ENCODE results near the gene ANKRD16.
"Not testable (repeated sequence)": the region's sequence is repeated elsewhere in the genome, so short reads cannot be mapped to it uniquely, and the experiment has no call there.

The ANKRD16 gene

DNA sequence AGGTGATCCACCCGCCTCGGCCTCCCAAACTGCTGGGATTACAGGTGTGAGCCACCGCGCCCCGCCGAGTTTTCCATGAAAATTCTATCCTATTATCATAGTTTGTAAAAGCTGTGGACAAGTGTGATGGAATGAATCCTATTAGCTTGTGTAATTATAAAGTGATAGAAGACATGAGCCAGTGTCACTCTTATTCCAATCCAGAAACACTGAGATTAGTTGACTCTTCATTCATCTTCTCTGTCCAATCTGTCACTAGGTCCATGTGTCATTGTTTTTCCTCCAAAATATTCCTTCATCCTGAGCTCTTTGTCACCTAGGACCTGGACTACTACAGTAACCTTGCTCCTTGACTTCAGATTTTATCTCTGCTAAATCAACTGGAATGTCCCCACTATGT, 13.9 kb upstream of the ANKRD16 start:
- no peak for DNase-seq (ENCODE audit: low read depth)

DNA sequence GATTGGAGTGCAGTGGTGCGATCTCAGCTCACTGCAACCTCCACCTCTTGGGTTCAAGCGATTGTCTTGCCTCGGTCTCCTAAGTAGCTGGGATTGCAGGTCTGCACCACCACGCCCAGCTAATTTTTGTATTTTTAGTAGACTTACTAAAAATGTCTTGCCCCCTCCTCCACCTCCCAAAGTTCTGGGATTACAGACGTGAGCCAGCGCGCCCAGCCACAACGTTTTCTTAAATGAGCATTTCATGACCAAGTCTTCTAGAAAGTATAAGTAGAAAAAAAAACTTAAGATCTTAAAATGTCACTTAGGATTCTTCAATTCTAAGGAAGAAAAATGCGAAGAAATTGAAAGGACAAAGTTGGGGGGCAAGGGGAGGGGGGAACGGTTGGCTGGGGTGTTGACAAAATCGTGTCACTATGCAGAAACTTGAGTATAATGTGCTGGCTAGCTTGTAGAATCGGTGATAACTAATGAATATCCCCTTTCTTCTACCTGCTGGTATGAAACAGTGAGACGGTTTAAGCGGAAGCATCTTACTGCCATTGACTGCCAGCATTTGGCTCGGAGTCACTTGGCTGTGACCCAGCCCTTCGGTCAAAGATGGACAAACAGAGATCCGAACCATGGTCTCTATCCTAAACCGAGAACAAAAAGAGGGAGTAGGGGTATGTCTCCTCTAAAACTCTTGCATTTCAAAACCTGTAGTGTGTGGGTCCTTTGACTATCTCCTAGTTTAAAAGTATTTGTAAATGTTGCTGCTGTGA, 13.0 kb upstream of the ANKRD16 start:
- DNase-seq (ENCODE audit: low read depth): no peak

DNA sequence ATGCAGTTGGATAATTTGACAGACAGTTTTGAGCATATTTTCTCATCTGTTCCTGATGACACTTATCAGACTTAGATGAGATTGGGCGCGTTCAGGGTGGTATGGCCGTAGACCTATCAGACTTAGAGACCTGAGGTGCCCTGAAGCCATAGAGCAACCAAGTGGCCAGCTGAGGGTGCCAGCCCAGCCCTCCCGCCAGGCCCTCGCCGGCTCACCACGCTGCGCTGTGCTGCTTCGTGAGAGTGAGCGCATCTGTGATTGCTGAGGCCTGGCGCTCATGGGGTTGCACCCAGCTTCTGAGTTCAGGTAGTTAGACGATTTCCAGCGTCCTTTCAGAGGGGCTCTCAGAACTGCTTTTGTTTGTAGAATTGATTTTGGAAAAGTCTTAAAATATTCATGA, 10.6 kb upstream of the ANKRD16 start:
- DNase-seq (ENCODE audit: low read depth): no peak

DNA sequence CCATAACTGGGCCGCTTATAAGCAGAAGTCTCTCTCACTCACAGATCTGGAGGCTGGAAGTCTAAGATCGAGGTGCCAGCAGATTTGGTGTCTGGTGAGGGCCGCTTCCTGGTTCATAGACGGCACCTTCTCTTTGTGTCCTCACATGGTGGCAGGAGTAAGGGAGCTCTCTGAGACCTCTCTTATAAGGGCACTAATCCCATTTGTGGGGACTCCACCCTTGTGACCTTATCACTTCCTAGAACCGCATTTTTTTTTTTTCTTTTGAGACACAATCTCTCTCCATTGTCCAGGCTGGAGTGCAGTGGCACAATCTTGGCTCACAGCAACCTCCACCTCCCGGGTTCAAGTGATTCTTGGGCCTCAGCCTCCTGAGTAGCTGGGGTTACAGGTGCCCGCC, 8.5 kb upstream of the ANKRD16 start:
- no peak for DNase-seq (ENCODE audit: low read depth)

DNA sequence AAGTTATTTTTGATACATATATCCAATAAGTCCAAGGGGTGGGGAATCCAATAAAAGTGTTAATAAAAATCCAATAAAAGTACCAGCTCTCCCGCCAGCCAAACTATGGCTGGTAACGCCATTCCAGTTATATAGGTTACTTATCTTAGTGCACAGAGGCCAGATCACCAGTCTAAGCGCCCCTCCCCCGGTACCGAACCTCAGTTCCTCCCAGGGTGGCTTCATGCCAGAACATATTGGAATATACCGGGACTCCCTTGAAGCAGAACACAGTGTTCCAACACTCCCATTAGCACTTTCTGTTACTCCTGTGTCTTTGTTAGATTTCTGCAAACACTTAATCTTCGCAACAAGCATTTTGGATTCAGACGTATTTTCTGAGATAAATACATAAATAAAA, 7.8 kb upstream of the ANKRD16 start:
- DNase-seq (ENCODE audit: low read depth): no peak

DNA sequence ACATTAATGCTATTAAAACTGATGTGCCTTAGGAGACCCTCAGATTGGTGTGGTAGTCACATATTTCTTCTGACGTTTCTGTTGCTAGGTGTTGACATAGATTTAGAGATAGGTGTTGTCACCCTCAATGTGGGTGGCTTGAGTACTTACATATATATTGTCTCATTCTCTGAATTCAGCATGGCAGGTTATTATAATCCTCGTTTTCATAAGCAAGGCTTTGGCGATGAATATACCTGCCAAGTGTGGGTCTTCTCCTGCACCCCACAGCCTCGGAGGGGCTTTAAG, 7.3 kb upstream of the ANKRD16 start:
- no peak for DNase-seq (ENCODE audit: low read depth)

DNA sequence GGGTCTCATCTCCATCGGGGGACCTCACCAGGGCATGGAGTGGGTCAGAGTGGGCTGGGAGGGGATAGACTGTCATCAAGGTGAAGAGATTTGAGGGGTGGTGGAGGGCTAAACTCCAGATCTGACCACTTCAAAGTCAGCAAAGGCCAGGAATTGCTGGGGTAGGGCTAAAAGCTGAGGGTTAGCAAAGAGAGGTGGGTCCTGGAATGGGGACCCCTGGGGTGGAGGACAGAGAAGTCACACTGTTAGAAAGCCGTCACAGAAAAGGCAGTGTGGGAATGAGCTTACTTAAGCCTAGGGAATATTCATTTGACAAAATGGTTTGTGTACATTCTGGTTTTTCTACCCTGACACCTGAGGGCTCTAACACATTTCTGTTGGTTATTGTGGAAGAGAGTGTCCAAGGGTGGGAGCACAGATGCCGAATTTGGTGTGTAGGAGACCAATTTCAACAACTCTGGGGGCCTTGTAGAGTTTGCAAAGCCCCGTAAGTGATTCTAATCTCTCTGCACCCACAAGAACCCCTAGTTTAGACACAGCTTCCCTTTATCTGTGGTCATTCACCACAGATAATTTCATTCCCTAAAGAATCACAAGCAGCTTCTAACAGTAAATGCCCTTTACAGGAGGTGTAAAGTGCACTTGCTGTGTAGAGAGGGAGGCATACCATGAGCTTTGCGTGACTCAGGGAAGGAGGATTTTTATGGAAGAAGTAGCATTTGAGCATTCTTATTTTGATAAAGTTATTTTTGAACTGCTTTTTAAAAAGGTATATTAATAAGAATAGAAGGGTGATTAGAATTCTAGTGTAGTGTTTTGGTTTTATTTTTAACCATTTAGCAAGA, 6.7 kb upstream of the ANKRD16 start:
- DNase-seq (ENCODE audit: low read depth): no peak

DNA sequence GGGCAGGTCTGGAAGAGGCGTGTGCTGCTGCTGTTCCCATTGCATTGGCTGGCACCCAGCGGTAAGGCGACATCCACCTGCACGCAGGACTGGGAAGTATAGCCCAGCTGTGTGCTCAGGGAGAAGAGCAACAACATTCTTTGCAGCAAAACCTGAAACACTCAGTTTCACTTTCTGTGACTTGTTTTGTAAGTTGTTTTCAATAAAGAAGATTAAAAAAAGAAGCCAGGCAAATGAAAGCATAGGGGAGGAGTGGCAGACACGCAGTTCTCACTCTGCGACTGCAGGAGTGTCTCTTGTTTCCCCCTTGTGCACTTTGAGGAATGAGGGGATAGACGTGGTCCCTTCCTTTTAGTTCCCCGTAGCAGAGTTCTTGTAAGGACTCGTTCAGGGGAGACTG, 6.1 kb upstream of the ANKRD16 start:
- no peak for DNase-seq (ENCODE audit: low read depth)

DNA sequence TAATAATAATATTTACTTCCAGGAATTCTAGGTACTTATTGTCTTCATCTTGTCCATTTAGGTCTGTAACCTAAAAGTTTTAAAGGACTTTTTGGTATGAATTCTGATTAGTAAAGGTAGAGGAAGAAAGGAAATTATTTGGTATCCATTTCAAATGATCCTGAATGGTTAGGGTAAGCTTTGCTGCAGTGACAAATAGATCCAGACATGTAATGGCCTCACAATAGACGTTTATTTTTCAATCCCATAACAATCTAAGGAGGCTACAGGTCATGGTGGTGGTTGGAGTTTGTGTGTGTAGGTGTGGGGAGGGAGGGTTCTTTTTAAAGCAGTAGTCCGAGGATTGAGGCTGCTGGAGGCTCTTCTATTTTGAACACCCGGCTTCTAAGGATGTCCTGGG, 5.7 kb upstream of the ANKRD16 start:
- no peak for DNase-seq (ENCODE audit: low read depth)

DNA sequence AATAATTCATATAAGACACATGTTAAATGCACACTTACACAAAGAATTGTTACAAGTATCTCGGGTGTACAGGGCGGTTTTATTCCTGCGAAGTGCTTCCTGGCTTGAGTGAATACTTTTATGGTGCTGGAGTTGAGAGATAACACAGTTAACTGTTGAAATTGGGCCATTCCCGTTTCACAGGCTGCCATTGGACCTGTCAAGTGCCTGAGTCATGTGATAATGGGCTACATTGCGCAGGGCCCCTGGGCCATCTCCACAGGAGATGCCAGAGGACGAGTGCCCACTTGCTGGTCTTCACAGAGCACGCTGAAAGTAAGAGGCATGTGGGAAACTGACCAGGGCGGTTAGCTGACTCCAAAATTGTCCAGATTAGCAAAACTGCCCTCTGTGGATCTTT, 5.2 kb upstream of the ANKRD16 start:
- DNase-seq (ENCODE audit: low read depth): no peak

DNA sequence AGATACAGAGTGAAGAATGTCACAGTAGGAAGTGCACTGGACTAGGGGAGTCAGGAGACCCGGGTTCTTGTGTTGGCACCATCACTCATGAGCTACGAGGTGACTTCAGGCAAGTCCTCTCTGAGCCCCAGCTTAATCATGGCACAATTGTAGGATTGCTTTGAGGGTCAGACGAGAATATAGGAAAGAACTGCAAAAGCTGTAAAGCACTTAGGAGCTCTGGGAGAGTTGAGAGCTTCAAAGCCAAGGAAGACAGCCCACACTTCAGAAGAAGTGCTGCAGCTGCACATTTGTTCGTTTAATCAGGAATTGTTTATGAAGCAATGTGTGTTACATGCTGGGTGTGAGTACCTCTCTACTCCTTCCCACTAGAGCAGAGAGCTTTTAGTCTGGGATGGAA, 4.7 kb upstream of the ANKRD16 start:
- DNase-seq (ENCODE audit: low read depth): no peak

DNA sequence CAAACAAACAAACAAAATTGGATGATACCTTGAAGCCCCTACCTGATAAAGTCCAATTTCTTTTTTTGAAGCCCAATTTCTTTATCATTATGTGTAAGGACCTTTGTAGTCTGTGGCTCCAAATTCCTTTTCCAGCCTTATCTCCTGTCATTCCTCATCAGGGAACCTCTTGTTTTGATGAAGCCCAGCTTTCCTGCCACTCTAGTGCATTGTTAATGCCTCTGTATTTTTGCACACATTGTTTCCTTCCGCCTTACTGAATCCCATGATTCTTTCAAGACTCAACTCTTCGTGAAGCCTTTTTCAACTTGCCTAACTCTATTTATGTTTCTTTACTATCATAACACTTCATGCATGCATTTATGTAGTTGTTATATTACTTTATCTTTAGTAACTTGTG, 3.6 kb upstream of the ANKRD16 start:
- DNase-seq (ENCODE audit: low read depth): no peak

DNA sequence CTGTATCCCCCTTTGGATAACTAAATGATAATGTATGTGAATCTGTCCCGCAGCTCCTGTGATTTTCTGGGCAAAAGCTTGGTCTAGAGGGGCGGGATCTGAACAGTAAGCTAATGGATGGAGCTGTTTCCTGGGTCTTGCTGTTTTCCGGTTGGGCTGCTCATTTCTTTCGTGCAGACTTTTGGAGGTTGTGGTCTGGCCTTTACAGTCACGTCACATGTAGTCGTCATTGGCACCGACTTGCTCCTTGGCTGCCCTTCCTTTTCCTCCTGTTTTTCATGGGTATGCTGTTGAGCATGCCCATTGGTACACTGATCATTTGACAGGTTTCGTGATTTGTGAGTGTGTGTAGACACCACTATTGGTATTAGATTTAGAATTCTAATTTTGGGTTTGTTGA, 2.3 kb upstream of the ANKRD16 start:
- no peak for DNase-seq (ENCODE audit: low read depth)

DNA sequence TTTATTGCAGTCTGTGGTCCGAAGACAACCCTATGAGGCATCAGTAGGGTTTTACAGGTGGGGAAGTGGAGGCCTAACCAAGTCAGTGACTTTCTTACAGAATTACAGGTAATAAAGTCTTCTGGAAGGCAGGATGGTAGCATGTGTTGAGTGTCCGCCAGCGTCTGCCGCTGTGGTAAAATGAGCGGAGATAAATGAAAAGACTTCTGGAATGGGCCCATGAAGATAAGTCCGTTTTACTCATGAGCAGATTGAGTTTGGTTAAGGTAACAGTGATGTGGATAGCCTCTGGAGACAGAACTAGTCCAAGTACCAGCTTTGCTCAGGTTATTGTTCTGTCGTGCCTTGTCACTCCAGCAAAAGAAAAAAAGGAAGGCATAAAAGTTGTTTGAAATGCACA, 1.3 kb upstream of the ANKRD16 start:
- DNase-seq (ENCODE audit: low read depth): no peak

DNA sequence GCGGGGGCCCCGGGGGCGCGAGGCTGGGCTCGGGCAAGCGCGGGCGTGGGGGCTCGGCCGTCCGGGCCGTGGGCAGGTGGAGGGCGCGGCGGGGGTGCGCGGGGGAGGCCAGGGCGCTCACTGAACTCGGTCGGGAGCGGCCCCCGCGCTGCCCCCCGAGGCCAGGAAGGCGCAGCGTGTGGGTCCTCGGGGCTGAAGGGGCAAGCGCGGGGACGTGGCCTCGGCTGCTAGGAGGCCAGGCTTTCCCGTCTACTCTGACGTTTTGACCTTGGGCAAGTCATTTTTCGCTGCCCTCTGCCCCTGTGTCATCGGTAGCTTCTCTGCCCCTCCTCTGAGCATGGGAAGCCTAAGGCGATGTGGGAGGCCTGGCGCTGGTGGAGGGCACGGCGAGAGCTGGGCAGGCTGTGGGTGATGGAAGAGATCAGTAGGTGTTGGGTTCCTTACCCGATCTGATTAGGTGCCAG, 791 bp upstream of the ANKRD16 start:
- no peak for DNase-seq (ENCODE audit: low read depth)

DNA sequence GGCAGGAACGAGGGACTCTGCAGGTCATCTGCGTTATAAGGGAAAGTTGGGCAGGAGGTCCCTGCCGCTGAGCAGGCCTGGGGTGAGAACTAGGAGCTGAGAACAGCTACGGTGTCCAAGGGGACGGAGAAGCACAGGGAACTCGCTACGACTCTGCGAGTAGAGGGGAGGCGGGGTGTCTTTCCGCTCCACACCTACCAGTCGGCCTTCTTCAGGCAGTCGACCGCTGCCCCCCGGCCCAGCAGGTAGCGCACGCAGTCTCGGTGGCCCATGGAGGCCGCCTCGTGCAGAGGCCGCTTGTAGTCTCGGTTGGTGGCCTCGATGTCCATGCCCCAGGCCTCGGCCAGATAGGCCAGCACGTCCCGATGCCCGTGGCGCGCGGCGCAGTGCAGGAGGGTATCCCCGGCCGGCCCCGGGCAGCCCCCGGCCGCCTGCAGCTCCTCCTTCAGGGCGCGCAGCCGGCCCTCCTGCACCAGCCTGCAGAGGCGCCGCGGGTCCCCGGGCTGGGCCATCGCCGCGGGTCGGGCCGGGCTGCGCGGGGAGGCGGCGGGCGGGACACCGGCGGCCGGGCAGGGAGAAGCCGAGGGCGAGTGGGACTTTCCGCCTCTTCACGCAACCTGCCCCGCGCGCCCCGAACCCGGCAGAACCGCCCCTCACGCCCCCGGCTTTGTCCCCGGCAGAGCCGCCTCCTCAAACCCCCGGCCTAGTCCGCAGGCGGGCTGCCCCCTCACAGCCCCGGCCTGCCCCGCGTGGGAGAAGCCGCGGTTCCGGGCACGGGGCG, 660 bp downstream of the ANKRD16 start:
- DNase-seq (ENCODE audit: low read depth): no peak

DNA sequence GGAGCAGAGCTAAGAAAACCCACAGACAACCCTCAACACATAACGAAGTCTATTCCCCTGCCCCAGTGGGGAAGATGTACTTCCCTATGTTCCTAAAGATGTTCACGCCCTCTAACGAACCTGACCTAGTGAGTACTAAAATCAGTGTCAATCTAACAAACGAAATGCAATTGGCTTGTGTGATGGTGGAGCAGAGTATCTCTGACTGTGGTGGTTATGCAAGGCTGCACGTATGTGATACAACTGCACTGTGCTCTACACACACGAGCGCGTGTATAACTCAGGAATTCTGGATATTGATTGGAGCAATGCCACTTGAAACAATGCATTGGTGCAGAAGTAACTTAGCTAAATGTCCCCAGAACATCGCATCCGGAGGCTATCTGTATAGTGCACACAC, 1.3 kb downstream of the ANKRD16 start:
- no peak for DNase-seq (ENCODE audit: low read depth)

DNA sequence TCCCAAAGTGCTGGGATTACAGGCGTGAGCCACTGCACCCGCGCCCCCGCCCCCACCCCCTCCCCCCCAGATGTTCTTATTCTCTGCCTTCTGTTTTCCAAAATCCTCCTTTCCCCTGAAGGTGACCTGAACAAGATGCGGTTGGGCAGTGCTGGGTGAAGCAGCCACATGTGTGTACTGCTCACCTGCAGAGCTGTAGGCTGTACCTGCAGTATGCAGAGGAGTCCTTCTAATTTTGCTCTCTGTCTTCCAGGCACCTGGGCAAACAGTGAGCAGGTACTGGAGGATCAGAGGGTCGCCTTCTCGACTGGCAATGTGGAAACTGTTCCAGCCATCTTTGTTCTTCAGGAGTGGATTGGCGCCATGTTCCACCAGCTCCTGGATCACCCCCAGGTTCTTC, 2.1 kb downstream of the ANKRD16 start:
- DNase-seq (ENCODE audit: low read depth): no peak

DNA sequence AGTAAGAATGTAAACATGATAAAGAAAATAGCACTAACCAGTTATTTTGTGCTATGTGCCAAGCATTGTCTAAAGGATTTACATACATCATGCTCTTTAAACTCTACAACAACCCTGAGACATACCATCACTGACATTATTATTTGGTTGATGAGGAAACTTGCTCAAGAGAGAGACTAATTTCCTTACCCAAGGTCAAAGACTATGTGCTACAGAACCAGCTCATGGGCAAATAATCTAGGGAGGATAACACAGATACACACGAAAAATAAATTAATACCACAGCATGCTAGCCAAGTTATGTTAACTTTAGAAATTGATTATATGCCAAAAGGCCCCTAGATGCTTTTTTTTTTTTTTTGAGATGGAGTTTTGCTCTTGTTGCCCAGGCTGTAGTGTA, 2.7 kb downstream of the ANKRD16 start:
- no peak for DNase-seq (ENCODE audit: low read depth)

DNA sequence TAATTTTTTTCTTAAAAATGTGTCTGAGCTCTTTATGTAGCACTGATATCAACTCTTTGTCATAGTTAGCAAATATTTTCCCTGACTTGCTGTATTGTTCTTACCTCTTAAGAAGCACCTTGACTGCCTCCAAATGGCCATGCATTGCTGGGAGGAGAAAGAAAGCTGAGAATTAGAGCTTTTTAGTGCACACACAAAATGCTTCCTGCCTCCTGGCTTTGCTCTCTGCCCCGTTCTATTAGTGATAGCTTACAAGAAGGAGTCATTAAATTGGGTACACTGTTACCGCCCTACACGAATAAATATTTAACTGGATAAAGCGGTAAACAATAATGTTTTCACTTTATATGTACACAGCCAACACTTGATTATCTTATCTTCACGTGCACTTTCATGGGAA, 4.1 kb downstream of the ANKRD16 start:
- DNase-seq (ENCODE audit: low read depth): no peak

DNA sequence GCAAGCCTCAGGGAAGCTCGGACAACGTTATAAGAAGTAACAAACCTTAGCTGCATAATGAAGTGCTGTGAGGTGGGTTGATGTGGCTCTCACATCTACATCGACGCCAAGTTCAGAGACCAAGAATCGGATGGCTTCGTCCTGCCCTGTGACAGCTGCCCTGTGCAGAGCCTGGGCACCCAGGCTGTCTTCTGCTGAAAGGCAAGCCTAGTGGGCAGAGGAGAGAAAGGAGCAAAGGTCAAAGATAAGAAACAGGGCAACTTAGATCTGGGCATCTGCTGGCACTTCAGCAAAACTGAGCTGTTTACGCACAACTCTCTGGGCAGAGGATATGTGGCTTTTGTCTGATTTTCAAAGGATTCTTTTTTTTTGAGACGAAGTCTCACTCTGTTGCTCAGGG, 6.7 kb downstream of the ANKRD16 start:
- DNase-seq (ENCODE audit: low read depth): no peak

DNA sequence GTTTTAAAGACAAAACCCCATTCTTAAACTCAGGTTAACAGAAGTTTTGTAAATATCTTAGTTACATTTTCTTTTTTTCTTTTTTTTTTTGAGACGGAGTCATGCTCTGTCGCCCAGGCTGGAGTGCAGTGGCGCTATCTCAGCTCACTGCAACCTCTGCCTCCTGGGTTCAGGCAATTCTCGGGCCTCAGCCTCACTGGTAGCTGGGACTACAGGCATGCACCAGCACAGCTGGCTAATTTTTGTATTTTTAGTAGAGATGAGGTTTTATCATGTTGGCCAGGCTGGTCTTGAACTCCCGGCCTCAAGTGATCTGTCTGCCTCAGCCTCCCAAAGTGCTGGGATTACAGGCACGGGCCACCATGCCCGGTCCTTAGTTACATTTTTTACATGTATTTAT, 12.7 kb downstream of the ANKRD16 start:
- not testable (repeated sequence) for DNase-seq (ENCODE audit: low read depth)

DNA sequence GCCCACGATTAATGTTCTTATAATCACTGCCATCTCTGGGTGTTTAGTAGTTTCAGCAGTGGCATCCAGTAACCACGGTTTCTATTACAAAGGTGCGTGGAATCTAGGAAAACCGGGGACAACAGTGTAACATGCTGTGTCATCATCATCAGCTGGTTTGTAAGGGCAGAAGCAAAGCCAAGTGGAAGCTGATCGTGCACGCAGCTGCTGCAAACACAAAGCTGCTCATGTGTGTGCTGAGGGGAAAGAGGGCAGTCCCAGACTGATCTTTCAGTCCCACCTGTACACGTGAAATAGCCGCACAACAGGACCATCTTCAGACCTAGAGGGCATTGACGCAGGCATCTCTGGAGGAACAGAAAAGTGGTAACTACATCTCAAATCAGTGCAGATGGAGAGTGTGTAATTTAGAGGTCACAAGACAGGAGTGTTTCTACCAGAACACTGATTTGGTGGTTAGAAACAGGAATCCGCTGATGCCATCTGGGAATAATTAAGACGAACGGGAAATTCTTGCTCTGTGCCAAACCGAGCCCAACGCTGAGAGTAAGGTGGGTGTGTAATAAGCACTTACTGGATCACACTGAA, 13.4 kb downstream of the ANKRD16 start:
- DNase-seq (ENCODE audit: low read depth): no peak

All from HS-27A (cell line).